ENCODE results near the gene IMPA2.

The IMPA2 gene

DNA sequence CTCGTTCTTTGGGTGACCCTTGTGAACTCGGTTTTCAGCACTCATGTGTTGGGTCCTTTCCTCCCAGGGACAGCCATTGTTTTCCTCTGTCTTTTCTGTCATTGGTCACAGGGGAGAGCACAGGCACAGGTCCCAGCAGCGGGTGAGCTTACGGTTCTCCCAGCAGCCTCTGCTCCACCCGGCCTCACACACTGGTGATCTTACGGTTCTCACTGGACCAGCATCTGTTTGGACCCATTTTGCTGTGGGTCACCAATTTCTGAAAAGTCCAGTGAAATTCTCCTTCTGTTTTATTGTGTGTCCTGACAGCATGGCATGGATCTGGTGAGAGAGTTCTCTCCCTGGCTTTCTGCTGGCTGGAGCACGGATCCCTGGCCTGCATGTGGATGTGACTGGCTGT is 62.5 kb downstream of the IMPA2 start:
- Histone ChIP-seq H3K36me3 (ENCODE audit: control insufficient read depth, insufficient read depth, low read length, severe bottlenecking) (no peaks in the 10 kb centered on the region), H3K4me3 (ENCODE audit: low read length) (no peak overlapping the region), H3K9ac (ENCODE audit: low read length) (no peak overlapping the region), H3K9me3 (ENCODE audit: control insufficient read depth, low read length) (no peaks in the 10 kb centered on the region), H3K4me1 (ENCODE audit: control insufficient read depth, insufficient read depth, low read length) (peaks cover 16% of the 10 kb centered on the region), H3K27me3 (replicated peaks; ENCODE audit: control insufficient read depth, insufficient read depth, low read length) (peaks cover 3% of the 10 kb centered on the region)
- DNase-seq (ENCODE audit: low read depth), result no peak

DNA sequence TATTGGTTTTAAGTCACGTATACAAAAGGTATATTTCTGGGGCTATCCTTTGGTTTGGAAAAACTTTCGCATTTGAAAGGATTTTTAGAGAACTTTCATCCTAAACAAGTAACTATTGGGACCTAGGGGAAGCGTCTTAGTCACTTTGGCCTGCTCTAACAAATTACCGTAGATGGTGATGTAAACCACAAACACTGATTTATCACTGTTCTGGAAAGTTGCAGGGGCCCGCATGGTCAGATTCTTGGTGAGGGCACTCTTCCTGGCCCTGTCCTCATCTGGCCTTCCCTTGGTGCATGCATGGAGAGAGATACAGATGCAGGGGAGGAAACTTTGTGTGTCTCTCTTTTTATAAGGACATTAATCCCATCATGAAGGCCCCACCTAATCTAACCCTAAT is 63.3 kb downstream of the IMPA2 start:
- no peak overlapping the region for H3K9ac ChIP-seq (ENCODE audit: low read length)
- H3K9me3 ChIP-seq (ENCODE audit: control insufficient read depth, low read length), result no peaks in the 10 kb centered on the region
- H3K4me3 ChIP-seq (ENCODE audit: low read length), result no peak overlapping the region
- no peaks in the 10 kb centered on the region for H3K36me3 ChIP-seq (ENCODE audit: control insufficient read depth, insufficient read depth, low read length, severe bottlenecking)
- peaks cover 3% of the 10 kb centered on the region for H3K27me3 ChIP-seq (replicated peaks; ENCODE audit: control insufficient read depth, insufficient read depth, low read length)
- no peak for DNase-seq (ENCODE audit: low read depth)
- H3K4me1 ChIP-seq (ENCODE audit: control insufficient read depth, insufficient read depth, low read length), result peaks cover 16% of the 10 kb centered on the region

DNA sequence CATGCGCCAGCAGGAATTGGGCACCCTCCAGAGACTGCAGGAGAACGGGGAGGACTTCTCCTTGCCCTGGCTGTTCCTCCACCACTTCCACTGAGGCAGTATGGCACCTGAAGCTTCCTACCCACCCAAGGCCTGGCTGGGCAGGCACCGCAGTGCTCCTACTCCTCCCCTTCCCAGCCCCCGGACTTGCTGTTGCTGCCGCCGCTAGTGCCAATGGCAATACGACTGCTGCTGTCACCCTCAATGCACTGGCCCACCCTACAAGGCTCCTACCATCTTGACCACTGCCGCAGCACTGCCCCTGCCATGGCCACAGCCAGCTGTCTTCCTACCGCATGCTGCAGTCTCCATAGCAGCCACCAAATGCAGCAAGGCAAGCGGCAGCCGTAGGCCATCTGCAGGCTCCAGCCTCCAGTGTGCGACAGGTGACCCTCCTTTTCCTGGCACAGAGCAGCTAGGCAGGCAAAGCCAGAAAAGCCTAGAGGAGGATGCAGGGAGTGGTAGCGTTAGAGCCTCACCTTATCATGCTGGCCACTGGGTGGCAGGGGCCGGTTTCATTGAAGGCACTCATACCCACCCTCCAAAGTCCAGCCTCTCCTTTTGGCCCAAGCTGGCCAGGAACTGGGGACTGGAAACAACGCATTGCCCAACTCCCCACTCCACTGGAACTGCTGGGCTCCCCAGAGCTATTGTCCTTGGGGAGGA is 64.9 kb downstream of the IMPA2 start:
- no peak for DNase-seq (ENCODE audit: low read depth)
- H3K27me3 ChIP-seq (replicated peaks; ENCODE audit: control insufficient read depth, insufficient read depth, low read length), result peaks cover 3% of the 10 kb centered on the region

DNA sequence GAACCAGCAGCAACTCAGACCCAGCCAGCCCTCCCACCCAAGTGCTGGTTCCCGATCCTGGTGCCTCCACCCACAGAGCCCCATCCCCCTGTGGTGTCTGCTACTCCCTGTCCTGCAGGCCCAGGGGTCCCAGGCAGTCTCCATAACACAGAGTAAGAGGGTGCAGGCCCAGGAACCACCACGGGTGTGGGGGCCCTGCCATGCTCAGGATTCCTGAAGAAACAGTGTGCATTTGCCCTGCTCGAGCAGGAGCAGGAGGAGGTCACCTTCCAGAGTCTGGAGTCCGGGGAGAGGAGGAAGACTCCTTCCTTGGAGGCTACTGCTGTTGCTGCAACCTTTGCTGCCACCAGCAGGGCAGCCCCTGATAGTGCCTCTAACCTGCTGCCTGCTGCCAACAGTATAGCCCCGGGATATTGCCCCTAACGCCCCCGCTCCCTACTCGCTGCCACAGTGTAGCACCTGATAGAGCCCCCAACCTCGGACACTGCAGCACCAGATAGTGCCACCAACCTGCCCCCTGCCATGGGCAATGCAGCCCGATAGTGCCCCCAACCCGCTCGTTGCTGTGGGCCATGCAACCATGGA is 65.5 kb downstream of the IMPA2 start:
- Histone ChIP-seq H3K9ac (ENCODE audit: low read length) (no peak overlapping the region), H3K36me3 (ENCODE audit: control insufficient read depth, insufficient read depth, low read length, severe bottlenecking) (no peaks in the 10 kb centered on the region), H3K9me3 (ENCODE audit: control insufficient read depth, low read length) (no peaks in the 10 kb centered on the region), H3K4me1 (ENCODE audit: control insufficient read depth, insufficient read depth, low read length) (peaks cover 8% of the 10 kb centered on the region), H3K27me3 (replicated peaks; ENCODE audit: control insufficient read depth, insufficient read depth, low read length) (peaks cover 3% of the 10 kb centered on the region), H3K4me3 (ENCODE audit: low read length) (no peak overlapping the region)
- DNase-seq (ENCODE audit: low read depth), result no peak

More for the DNA sequence above, 64.9 kb downstream of the IMPA2 start:
- no peak overlapping the region for H3K4me3 ChIP-seq (ENCODE audit: low read length)
- H3K36me3 ChIP-seq (ENCODE audit: control insufficient read depth, insufficient read depth, low read length, severe bottlenecking), result no peaks in the 10 kb centered on the region
- no peaks in the 10 kb centered on the region for H3K9me3 ChIP-seq (ENCODE audit: control insufficient read depth, low read length)
- no peak overlapping the region for H3K9ac ChIP-seq (ENCODE audit: low read length)
- peaks cover 14% of the 10 kb centered on the region for H3K4me1 ChIP-seq (ENCODE audit: control insufficient read depth, insufficient read depth, low read length)

DNA sequence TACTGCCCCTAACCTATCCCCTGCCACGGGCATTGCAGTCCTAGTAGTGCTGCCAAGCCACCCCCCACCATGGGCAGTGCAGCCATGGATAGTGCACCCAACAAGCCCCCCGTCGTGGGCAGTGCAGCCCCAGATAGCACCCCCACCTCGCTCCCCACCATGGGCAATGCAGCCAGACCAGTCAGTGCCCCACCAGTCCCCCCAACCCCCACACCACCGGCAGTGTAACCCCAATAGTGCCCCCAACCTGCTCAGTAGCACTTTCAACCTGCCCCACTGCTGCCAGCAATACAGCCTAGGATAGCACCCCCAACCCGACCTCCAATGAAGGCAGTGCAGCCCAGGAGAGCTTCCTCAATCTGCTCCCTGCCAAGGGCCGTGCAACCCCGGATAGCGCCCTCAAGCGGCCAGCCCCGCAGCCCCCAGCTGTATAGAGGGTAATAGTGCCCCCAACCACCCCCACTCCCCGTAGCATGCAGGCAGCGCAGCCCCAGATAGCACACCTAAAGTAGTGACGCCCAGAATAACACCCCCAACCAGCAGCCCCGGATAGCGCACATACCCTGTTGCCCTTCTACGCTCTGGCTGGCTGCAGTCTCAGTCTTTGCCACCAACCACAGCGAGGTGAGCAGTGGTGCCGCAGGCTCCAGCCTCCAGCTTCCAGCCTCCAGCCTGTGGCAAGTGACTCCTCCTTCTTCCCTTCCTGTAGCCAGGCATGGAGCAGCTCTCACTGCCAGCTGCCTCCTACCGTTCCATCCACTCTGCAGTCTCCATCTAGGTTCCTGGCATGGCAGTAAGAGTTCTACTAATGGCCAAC is 66.9 kb downstream of the IMPA2 start:
- H3K27me3 ChIP-seq (replicated peaks; ENCODE audit: control insufficient read depth, insufficient read depth, low read length), result peaks cover 3% of the 10 kb centered on the region
- H3K4me3 ChIP-seq (ENCODE audit: low read length), result no peak overlapping the region
- H3K9ac ChIP-seq (ENCODE audit: low read length), result no peak overlapping the region
- DNase-seq (ENCODE audit: low read depth), result no peak
- peaks cover 5% of the 10 kb centered on the region for H3K4me1 ChIP-seq (ENCODE audit: control insufficient read depth, insufficient read depth, low read length)
- H3K36me3 ChIP-seq (ENCODE audit: control insufficient read depth, insufficient read depth, low read length, severe bottlenecking), result no peaks in the 10 kb centered on the region
- H3K9me3 ChIP-seq (ENCODE audit: control insufficient read depth, low read length), result no peaks in the 10 kb centered on the region

DNA sequence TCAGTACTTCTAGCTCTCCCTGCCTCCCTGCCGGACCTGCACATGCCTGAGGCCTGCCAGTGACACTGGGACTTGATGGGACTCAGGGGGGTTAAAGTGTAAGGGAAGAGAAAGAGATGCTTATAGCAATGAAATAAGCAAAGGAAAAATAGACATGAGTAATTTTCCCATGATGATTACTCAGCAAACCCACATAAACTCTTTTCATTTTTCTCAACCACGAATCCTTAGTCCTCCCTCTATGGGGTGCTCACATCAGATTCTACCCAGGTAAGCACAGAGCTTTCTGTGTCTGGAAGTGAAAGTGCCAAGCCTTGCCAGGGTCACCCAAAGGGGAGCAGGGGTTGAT is 67.5 kb downstream of the IMPA2 start:
- no peaks in the 10 kb centered on the region for H3K36me3 ChIP-seq (ENCODE audit: control insufficient read depth, insufficient read depth, low read length, severe bottlenecking)
- peaks cover 3% of the 10 kb centered on the region for H3K27me3 ChIP-seq (replicated peaks; ENCODE audit: control insufficient read depth, insufficient read depth, low read length)
- no peaks in the 10 kb centered on the region for H3K9me3 ChIP-seq (ENCODE audit: control insufficient read depth, low read length)
- no peak overlapping the region for H3K9ac ChIP-seq (ENCODE audit: low read length)
- peak; percentile 32 for DNase-seq (ENCODE audit: low read depth)
- peaks cover 5% of the 10 kb centered on the region for H3K4me1 ChIP-seq (ENCODE audit: control insufficient read depth, insufficient read depth, low read length)
- no peak overlapping the region for H3K4me3 ChIP-seq (ENCODE audit: low read length)

DNA sequence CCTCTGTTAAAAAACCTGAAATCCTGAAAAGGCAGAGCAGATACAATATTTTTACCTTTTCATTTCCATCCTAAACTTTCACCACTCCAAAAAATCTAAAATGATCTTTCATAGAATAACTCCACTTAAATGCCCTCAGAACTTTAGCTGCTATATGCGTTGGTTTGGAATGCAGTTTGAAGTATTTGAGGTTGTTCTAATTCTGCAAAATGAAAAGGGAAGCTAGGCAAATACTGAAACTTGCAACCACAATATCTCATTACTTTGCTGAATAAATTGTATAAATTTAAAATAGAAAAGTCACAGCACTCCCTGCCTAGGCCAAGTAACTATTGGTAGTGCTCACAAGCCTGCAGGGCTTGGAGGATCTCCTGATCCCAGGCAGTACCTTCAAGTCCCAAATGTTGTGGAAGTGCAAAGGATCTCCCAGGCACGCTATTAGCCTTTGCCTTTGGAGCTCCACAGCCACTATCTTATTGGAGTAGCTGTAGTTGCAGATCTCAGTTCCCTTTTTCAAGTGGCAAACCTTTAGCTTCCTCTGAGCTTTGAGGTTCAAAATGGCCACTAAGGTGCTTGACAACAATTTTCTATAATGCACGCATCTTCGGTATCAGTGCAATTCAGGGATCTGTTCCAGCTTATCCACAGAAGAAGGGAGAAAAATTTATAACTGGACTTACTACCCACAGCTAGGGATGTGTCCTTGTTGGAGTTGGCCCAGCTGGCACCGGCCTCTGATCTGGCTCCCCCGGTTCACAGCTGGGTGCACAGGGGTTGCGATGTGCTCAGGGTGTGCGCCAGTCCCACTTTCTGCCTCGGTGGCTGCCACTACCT is 68.9 kb downstream of the IMPA2 start:
- Histone ChIP-seq H3K4me1 (ENCODE audit: control insufficient read depth, insufficient read depth, low read length) (peaks cover 5% of the 10 kb centered on the region), H3K9me3 (ENCODE audit: control insufficient read depth, low read length) (no peaks in the 10 kb centered on the region), H3K36me3 (ENCODE audit: control insufficient read depth, insufficient read depth, low read length, severe bottlenecking) (no peaks in the 10 kb centered on the region), H3K27me3 (replicated peaks; ENCODE audit: control insufficient read depth, insufficient read depth, low read length) (peaks cover 3% of the 10 kb centered on the region), H3K9ac (ENCODE audit: low read length) (no peak overlapping the region), H3K4me3 (ENCODE audit: low read length) (no peak overlapping the region)
- no peak for DNase-seq (ENCODE audit: low read depth)

DNA sequence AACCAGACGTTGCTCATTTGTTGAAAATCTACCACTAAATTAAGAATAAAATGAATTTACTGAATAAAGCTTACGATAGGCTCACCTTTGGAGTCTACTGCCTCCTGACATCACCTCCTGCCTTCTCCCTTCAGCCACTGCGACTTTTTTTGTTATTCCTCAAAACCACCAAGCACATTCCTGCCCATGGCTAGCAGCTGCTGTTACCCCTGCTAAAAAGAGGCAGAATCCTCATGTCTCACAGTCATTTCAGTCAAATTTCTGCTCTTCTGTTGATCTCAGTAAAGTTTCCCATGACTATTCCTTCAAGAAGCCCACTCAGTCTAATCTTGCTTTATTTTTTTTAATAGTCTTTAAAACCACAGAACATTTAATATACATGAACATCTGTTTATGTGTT is 71.6 kb downstream of the IMPA2 start:
- H3K36me3 ChIP-seq (ENCODE audit: control insufficient read depth, insufficient read depth, low read length, severe bottlenecking), result no peaks in the 10 kb centered on the region
- H3K9ac ChIP-seq (ENCODE audit: low read length), result no peak overlapping the region
- DNase-seq (ENCODE audit: low read depth), result no peak
- H3K9me3 ChIP-seq (ENCODE audit: control insufficient read depth, low read length), result no peaks in the 10 kb centered on the region
- H3K4me3 ChIP-seq (ENCODE audit: low read length), result no peak overlapping the region
- peaks cover 7% of the 10 kb centered on the region for H3K4me1 ChIP-seq (ENCODE audit: control insufficient read depth, insufficient read depth, low read length)
- H3K27me3 ChIP-seq (replicated peaks; ENCODE audit: control insufficient read depth, insufficient read depth, low read length), result no peaks in the 10 kb centered on the region

DNA sequence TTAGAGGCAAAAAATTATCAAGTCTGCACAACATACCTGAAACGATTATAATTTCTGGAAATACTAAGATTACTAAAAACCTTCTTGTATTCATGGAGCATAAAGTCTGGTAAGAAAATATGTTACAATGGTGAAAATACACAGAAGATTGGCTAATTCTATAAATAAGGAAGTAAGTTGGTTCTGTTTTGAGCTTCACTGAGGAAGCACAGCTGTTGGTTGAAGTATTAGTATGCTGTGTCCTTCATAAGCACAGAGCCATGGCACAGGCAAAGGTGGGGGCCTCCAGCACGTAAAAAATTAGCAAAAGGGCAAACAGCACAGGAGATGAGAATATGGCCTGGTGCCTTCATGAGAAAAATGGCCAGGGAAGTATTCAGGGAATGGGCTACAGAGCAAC is 72.0 kb downstream of the IMPA2 start:
- Histone ChIP-seq H3K4me3 (ENCODE audit: low read length) (no peak overlapping the region), H3K9ac (ENCODE audit: low read length) (no peak overlapping the region), H3K27me3 (replicated peaks; ENCODE audit: control insufficient read depth, insufficient read depth, low read length) (no peaks in the 10 kb centered on the region), H3K9me3 (ENCODE audit: control insufficient read depth, low read length) (no peaks in the 10 kb centered on the region), H3K36me3 (ENCODE audit: control insufficient read depth, insufficient read depth, low read length, severe bottlenecking) (no peaks in the 10 kb centered on the region), H3K4me1 (ENCODE audit: control insufficient read depth, insufficient read depth, low read length) (peaks cover 7% of the 10 kb centered on the region)
- no peak for DNase-seq (ENCODE audit: low read depth)

DNA sequence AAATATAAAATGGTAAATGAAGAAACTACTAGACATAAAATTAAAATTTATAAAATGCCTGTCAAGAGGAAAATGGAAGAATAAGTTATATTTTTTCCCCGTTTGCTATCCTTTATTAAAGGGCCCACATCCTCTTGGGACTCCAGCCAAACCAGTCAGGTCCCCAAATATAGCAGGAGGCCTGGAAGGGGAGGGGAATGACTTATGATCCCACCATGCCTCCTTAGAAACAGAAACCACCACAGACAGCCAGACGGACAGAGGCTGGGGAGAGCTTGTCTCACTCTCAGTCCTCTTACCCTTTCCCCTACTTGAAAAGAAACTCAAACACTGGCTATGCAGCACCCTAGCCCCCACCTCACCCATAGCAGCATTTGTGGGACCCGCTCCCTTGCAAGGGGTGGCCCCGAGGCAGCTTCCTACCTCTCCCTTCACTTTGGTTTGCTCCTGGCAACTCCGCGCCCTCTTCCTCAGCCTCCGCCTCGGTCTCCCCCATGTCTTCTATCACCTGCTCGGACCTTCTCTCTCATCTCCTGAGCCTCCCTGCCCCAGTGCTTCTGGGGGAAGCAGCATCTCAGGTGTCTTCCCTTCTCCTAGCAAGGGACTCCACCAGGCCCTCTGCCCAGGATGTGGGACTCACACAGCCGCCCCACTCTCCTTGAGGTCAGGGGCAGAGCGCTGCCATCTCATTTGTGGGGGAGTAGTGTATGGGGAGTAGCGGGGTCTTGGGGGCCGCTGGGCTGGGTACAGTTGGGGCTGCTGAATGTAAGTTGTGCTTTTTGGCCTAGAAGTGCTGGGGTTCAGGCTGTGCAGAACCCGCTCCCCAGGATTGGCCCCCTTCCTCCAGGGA is 75.0 kb downstream of the IMPA2 start:
- Histone ChIP-seq H3K36me3 (ENCODE audit: control insufficient read depth, insufficient read depth, low read length, severe bottlenecking) (no peaks in the 10 kb centered on the region), H3K27me3 (replicated peaks; ENCODE audit: control insufficient read depth, insufficient read depth, low read length) (peaks cover 4% of the 10 kb centered on the region), H3K4me1 (ENCODE audit: control insufficient read depth, insufficient read depth, low read length) (peaks cover 2% of the 10 kb centered on the region), H3K4me3 (ENCODE audit: low read length) (no peak overlapping the region), H3K9ac (ENCODE audit: low read length) (no peak overlapping the region), H3K9me3 (ENCODE audit: control insufficient read depth, low read length) (no peaks in the 10 kb centered on the region)
- no peak for DNase-seq (ENCODE audit: low read depth)
